Urinary bladder (tissue), 2 donors: Measurements from ENCODE around the gene USP20. TPM values are rescaled to one million over a fixed set of nuclear protein-coding genes. Genes with fewer than 3 reads are reported as not detected.

ENCODE experiments used
- polyA plus RNA-seq: library from polyadenylated mRNA; stranded (reverse); fragments of 200-250 nt; gene quantifications from one replicate; pipeline ENCODE4 v1.2.3, GENCODE V29; 2013
- small RNA-seq: library from RNA; depleted of rRNA; stranded (forward); fragments of <200 nt; gene quantifications from one replicate; pipeline ENCODE3, GENCODE V24; 2014
- total RNA-seq: library from RNA; depleted of rRNA; stranded (reverse); fragments of >200 nt; gene quantifications from one replicate; pipeline ENCODE4 v1.2.3, GENCODE V29; 2014
- donor health status: healthy.

Gene USP20
- total and polyA plus RNA-seq, 2 donors = 7.7 to 38.7 TPM

Small RNA genes within 50 kb of the gene (small RNA-seq; reads per million reads assigned to genes)
- not detected for gene MIR6855

Other genes with a start within 250 kb of the USP20 start
- not detected for gene C9orf50, start 214.4 kb upstream of the USP20 start, total RNA-seq
- 0.28 TPM for gene C9orf50, start 214.4 kb upstream of the USP20 start, polyA plus RNA-seq
- 12.8 TPM for gene NTMT1, start 209.3 kb upstream of the USP20 start, total RNA-seq
- 46.7 TPM for gene NTMT1, start 209.3 kb upstream of the USP20 start, polyA plus RNA-seq
- 5.8 TPM for gene ASB6, start 193.3 kb upstream of the USP20 start, total RNA-seq
- 16.5 TPM for gene ASB6, start 193.3 kb upstream of the USP20 start, polyA plus RNA-seq
- gene PRRX2, start 169.8 kb upstream of the USP20 start, total RNA-seq = 8.6 TPM
- gene PRRX2, start 169.8 kb upstream of the USP20 start, polyA plus RNA-seq = 15.8 TPM
- gene PTGES, start 82.4 kb upstream of the USP20 start, total RNA-seq = 18.0 TPM
- gene PTGES, start 82.4 kb upstream of the USP20 start, polyA plus RNA-seq = 26.8 TPM
- 25.3 TPM for gene TOR1B, start 32.3 kb upstream of the USP20 start, total RNA-seq
- 26.4 TPM for gene TOR1B, start 32.3 kb upstream of the USP20 start, polyA plus RNA-seq
- gene TOR1A, start 11.3 kb upstream of the USP20 start, total RNA-seq = 20.5 TPM
- gene TOR1A, start 11.3 kb upstream of the USP20 start, polyA plus RNA-seq = 36.7 TPM
- gene C9orf78, start 183 bp upstream of the USP20 start, total RNA-seq = 27.0 TPM
- 99.8 TPM for gene C9orf78, start 183 bp upstream of the USP20 start, polyA plus RNA-seq
- 121 TPM for gene FNBP1, start 207.7 kb downstream of the USP20 start, total RNA-seq
- gene FNBP1, start 207.7 kb downstream of the USP20 start, polyA plus RNA-seq = 107 TPM
- 30.1 TPM for gene GPR107, start 218.4 kb downstream of the USP20 start, total RNA-seq
- gene GPR107, start 218.4 kb downstream of the USP20 start, polyA plus RNA-seq = 27.6 TPM